UCSD-AML1 (cell line): Measurements from ENCODE around the gene CEP55.

Experiments
- DNase-seq: peaks from one replicate; lab custom pipeline; 2025; ENCODE audit not compliant: unreplicated experiment; lab: John Stamatoyannopoulos, UW

The CEP55 gene

GRCh38 chr10:93560541-93560940, 64.1 kb downstream of the CEP55 start:
- no peak for DNase-seq

- peak; percentile 16 for DNase-seq
Observed at GRCh38 chr10:93565446-93565845, 69.0 kb downstream of the CEP55 start.

GRCh38 chr10:93566435-93567276, 70.2 kb downstream of the CEP55 start, which contains the start of gene FFAR4:
Gene FFAR4, plus strand, starts transcription at chr10:93566665. Its CDS starts 56 bp downstream, at chr10:93566721.
- peak; percentile 23 for DNase-seq

DNA sequence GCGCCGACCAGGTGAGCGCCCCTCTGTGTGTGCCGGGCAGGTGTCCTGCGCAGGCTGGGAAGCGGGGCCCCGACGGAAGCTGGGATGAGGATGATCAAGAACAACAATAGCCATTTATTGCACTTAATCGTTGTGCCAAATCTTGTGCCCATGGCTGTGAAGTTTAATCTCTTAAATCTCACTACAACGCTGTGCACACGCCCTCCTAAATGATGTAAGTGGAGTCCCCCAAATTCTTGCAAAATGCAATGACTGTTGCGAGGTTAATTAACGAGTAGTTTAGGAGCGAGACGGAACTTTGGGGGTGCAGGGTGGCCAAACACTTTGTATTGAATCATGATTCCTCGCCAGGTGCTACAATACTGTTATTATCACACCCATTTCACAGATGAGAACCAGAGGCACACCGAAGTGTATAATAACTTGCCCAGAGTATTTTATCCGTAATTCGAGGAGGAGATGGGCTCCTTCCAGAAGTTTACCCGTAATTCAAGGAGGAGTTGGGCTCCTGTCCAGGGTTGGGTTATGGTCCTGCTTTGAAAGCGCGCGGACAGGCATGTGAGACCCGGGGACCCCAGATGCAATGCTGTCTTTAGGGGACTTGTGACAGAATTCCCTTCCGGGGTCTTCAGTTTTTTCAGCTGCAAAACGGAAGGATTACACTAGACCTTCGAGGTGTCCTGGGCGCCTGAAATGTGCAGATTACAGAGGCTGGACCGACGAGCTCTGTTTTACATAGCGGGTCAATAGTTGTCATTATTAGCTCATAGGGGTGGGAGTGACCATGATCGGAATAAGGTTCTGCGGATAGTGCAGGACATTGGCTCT, 71.1 kb downstream of the CEP55 start:
- no peak for DNase-seq

DNA sequence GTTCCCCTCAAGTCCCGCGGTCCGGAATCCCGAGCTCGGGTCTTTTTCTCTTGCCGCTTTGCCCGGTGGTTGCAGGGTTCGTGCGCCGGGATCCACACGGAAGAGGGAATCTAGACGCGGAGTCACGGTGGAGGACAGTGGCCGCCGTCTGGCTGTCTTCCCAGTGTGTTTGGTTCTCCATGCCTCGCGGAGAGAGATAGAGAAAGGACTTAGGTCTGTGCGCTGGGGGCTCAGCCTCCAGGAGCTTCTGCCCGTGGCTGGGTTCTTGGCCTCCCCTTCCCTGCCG, 71.6 kb downstream of the CEP55 start:
- DNase-seq, result no peak

- DNase-seq, result no peak
Observed at GRCh38 chr10:93570383-93570782, 74.0 kb downstream of the CEP55 start.

DNA sequence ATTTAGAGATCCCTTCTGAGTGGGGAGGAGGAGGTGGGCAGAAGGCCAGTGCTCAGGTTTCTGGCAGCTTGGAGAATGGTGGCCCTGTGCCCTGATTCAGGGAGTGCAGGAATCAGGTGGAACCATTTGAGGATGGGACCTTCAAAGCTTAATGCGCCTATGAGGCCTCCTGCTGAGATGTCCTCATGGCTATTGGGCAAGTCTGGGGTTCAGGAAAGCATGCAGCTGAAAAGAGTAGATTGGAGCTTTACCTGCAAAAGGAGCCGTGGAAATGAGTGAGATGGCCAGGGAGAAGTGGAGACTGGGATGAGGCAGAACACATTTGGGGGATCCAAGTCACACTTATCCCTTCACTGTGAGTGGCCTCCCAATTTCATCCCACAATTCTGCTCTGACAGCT, 76.2 kb downstream of the CEP55 start:
- no peak for DNase-seq

DNA sequence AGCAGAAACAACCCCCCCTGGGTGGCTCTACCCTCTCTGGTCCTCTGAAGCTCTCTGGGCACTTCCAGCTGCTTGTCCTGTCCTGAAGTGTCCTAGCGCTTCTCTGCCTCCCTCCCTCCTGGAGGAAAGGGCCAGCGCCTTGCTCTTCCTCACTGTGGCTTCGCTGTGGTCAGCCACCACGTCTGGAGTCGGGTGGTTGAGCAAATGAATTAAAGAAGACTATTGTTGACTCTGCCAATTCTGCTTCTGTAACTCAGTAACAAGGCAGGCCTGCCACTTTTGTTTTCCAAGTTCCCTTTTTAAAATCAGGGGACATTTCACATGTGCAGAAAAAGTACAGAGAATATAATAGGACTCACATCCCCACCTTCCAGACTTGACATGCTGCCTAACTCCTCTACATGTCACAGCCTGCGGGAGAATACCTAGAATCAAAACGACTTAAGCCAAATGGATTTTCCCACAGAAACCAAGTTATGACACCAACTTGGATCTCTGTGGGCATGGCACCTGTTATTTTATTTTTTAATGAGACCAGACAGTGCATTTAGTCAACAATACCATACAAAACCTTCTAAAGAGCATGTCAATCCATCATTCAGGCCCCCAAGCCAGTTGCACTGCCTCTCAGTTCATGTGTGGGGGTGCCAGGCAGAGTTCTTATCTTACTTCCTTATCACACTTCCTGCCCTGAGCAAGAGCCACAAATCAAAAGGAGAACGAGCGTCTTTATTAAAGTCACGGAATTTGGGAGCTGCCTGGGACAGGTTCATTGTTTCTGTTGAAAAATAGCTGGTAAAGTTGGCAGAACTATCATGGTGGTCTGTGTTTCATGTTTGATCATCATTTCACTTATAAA, 76.9 kb downstream of the CEP55 start:
- peak; percentile 65 for DNase-seq

DNA sequence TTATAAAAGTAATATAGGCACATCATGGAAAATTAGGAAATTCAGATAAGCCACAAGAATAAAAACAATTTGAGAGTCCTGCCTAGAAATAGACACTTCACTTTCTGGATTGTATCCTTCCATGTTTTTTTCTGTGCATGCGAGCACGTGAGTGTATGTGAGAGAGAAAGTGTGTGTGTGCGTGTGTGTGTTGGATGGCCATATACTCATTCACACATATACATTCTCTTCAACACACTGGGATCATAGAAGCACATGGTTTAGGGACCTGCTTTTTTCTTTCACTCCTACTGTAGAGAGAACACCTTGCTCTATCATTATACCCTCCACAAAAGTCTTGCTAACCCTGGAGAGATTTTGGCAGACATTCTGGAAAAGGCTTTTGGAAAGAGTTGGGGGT, 77.5 kb downstream of the CEP55 start:
- DNase-seq, result no peak

GRCh38 chr10:93576888-93577287, 80.5 kb downstream of the CEP55 start:
- no peak for DNase-seq

- no peak for DNase-seq
Observed at GRCh38 chr10:93577565-93577964, 81.2 kb downstream of the CEP55 start.
